A673 (cell line): ENCODE data around the gene TAPBP. TPM values are rescaled to one million over a fixed set of nuclear protein-coding genes. Genes with fewer than 3 reads are reported as not detected.

Experiments used
- microRNA-seq: library from miRNA; unstranded; fragments of <30 nt; microRNA quantifications from one replicate; pipeline ENCODE4 v1.2.0, GENCODE V29; 2021
- total RNA-seq: library from RNA; stranded (reverse); gene quantifications from 2 replicates; pipeline ENCODE4 v1.2.3, GENCODE V29; 2021

TAPBP gene
- total RNA-seq, 1 experiment from 2014 or later = 87.8 TPM

Small RNA genes within 50 kb of the gene (microRNA-seq; reads per million reads assigned to microRNA genes)
- not detected for gene MIR6834
- not detected for gene MIR6873

Other genes starting within 250 kb of the TAPBP start
- gene HLA-DPA1, start 240.4 kb downstream of the TAPBP start, total RNA-seq = 0.35 and 0.43 TPM in 2 replicates
- 2.3 and 2.7 TPM in 2 replicates for gene HLA-DPB1, start 238.1 kb downstream of the TAPBP start, total RNA-seq
- gene COL11A2, start 121.6 kb downstream of the TAPBP start, total RNA-seq = 1.6 and 1.9 TPM in 2 replicates
- gene RXRB, start 113.4 kb downstream of the TAPBP start, total RNA-seq = 42.7 and 43.6 TPM in 2 replicates
- gene SLC39A7, start 113.2 kb downstream of the TAPBP start, total RNA-seq = 119 and 124 TPM in 2 replicates
- 5.9 and 11.0 TPM in 2 replicates for gene HSD17B8, start 109.4 kb downstream of the TAPBP start, total RNA-seq
- 43.3 and 47.5 TPM in 2 replicates for gene RING1, start 105.6 kb downstream of the TAPBP start, total RNA-seq
- gene VPS52, start 42.2 kb downstream of the TAPBP start, total RNA-seq = 58.2 and 60.8 TPM in 2 replicates
- gene RPS18, start 42.0 kb downstream of the TAPBP start, total RNA-seq = 1,781 and 1,852 TPM in 2 replicates
- gene B3GALT4, start 37.0 kb downstream of the TAPBP start, total RNA-seq = 4.0 TPM in 2 replicates
- 85.1 and 97.9 TPM in 2 replicates for gene WDR46, start 24.8 kb downstream of the TAPBP start, total RNA-seq
- 70.0 and 83.4 TPM in 2 replicates for gene PFDN6, start 24.5 kb downstream of the TAPBP start, total RNA-seq
- 48.8 and 50.4 TPM in 2 replicates for gene RGL2, start 15.1 kb downstream of the TAPBP start, total RNA-seq
- gene ZBTB22, start 3.7 kb upstream of the TAPBP start, total RNA-seq = 11.3 and 13.2 TPM in 2 replicates
- 87.1 and 90.1 TPM in 2 replicates for gene DAXX, start 8.9 kb upstream of the TAPBP start, total RNA-seq
- 123 and 133 TPM in 2 replicates for gene KIFC1, start 77.7 kb upstream of the TAPBP start, total RNA-seq
- gene PHF1, start 96.9 kb upstream of the TAPBP start, total RNA-seq = 53.5 and 56.1 TPM in 2 replicates
- 221 and 223 TPM in 2 replicates for gene CUTA, start 104.0 kb upstream of the TAPBP start, total RNA-seq
- gene SYNGAP1, start 106.0 kb upstream of the TAPBP start, total RNA-seq = 77.6 and 78.5 TPM in 2 replicates
- 14.6 and 16.9 TPM in 2 replicates for gene ZBTB9, start 140.5 kb upstream of the TAPBP start, total RNA-seq